Fibroblast of pulmonary artery (primary cell): ENCODE results near the gene UAP1L1.

Experiments
- DNase-seq: peaks from one replicate; pipeline ENCODE4 v3.0.0-alpha.2; 2010; ENCODE audit warnings: low read depth
- H3K4me3 ChIP-seq: replicated peaks from 2 replicates; pipeline ENCODE4 v1.5.1; 2011; ENCODE audit warnings: low read depth, mild to moderate bottlenecking, control low read depth, low read length, moderate library complexity
- CTCF ChIP-seq: IDR thresholded peaks from 2 replicates; pipeline ENCODE4 v1.5.1; 2011; ENCODE audit warnings: mild to moderate bottlenecking, control low read depth, low read length, inconsistent platforms; ENCODE audit errors: missing control alignments

UAP1L1 gene

GRCh38 chr9:137042751-137043727 is 34.3 kb upstream of the UAP1L1 start:
- no peak overlapping the region for H3K4me3 ChIP-seq
- DNase-seq = no peak

GRCh38 chr9:137044037-137044436 is 33.3 kb upstream of the UAP1L1 start:
- TF ChIP-seq CTCF = no peak
- no peak overlapping the region for H3K4me3 ChIP-seq
- DNase-seq = no peak

More at GRCh38 chr9:137042751-137043727, 34.3 kb upstream of the UAP1L1 start:
- TF ChIP-seq CTCF = no peak

GRCh38 chr9:137044502-137045177 is 32.7 kb upstream of the UAP1L1 start:
- TF ChIP-seq CTCF = no peak
- no peak for DNase-seq

GRCh38 chr9:137045294-137046087 is 31.8 kb upstream of the UAP1L1 start:
- TF ChIP-seq CTCF = no peak
- peak overlapping the region; percentile 57 for H3K4me3 ChIP-seq
- peak; percentile 37 for DNase-seq

More at GRCh38 chr9:137044502-137045177, 32.7 kb upstream of the UAP1L1 start:
- H3K4me3 ChIP-seq = peak overlapping the region; percentile 57

- H3K4me3 ChIP-seq = peak within 1 kb of the TSS; percentile 57
- peak; percentile 69 for DNase-seq
- TF ChIP-seq CTCF = peak; percentile 74
These were observed 31.1 kb upstream of the UAP1L1 start, which contains the start of gene NPDC1 for GRCh38 chr9:137046088-137046787. TSS of gene NPDC1 (minus strand) at chr9:137046177. CDS start at chr9:137045989, 188 bp downstream.
